ENCODE results near the gene SMIM41. TPM values are rescaled to one million over a fixed set of nuclear protein-coding genes. Genes with fewer than 3 reads are reported as not detected.

Gene SMIM41
- total RNA-seq, 1 donor from 2014 or later: not detected

DNA sequence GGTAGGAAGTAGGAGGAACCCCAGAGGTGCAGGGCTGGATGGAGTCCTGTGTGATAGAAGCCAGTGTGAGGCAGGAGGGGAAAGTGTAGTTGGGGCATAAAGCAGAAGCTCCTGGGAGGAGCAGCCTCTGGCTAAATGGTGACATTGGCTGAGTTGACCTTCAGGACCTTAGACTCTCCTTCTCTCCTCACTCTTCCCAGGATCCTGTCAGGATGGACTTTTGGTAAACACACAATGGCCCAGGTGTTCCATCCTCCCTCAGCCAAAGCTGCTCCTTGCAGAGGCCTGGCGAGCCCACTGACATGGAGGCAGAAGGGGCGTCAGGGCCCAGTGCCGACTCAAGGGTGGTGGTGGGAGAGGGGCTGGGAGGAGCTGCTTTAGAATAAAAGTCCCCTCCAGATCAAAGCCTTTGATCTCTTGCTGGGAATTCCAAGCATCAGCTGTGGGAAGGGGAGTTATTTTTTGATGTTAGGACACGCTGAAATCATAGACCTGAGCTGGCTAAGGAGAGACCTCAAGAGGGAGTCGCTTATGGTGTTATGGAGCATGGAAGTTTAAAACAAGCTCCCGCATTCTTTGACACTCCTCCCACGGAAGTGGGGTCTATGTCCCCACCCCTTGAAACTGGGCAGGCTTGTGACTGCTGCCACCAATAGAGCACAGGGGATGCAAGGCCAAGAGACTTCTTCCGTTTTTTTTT, 44.1 kb downstream of the SMIM41 start:
- Mint-ChIP-seq H3K27ac (ENCODE audit: unreplicated experiment) (peak overlapping the region; percentile 87), H3K4me1 (peaks cover 41% of the 10 kb centered on the region), H3K9me3 (no peaks in the 10 kb centered on the region), H3K27me3 (ENCODE audit: low read depth) (peaks cover 2% of the 10 kb centered on the region), H3K36me3 (ENCODE audit: low read depth) (no peaks in the 10 kb centered on the region), H3K4me3 (no peak overlapping the region)
- TF ChIP-seq, protein P1, sequence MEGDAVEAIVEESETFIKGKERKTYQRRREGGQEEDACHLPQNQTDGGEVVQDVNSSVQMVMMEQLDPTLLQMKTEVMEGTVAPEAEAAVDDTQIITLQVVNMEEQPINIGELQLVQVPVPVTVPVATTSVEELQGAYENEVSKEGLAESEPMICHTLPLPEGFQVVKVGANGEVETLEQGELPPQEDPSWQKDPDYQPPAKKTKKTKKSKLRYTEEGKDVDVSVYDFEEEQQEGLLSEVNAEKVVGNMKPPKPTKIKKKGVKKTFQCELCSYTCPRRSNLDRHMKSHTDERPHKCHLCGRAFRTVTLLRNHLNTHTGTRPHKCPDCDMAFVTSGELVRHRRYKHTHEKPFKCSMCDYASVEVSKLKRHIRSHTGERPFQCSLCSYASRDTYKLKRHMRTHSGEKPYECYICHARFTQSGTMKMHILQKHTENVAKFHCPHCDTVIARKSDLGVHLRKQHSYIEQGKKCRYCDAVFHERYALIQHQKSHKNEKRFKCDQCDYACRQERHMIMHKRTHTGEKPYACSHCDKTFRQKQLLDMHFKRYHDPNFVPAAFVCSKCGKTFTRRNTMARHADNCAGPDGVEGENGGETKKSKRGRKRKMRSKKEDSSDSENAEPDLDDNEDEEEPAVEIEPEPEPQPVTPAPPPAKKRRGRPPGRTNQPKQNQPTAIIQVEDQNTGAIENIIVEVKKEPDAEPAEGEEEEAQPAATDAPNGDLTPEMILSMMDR (conservative IDR thresholded peaks at IDR 0.05): no peak
- DNase-seq (ENCODE audit: low read depth, low spot score): no peak

DNA sequence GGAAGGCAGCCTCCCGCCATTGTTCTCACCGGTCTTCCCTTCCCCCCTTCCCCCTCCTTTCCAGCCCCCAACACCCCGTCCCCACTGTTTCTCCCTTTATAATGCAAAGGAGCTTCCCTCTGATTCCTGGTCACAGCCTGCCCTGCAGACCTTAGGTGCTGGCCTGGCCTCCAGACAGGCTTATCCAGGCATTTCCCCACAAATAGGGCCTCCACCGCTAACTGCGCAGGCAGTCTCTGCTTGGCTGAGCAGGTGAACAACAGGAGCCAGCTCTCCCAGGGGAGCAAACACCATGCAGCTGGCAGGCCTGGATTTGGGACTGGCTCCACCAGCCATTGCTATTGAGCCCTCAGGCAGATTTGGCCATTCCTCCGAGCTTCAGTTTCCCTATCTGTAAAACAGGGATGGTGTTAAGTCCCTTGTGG, 46.0 kb downstream of the SMIM41 start:
- Mint-ChIP-seq H3K27ac (ENCODE audit: unreplicated experiment) (peak overlapping the region; percentile 57), H3K27me3 (ENCODE audit: low read depth) (peaks cover 2% of the 10 kb centered on the region), H3K4me1 (peaks cover 36% of the 10 kb centered on the region), H3K4me3 (no peak overlapping the region), H3K36me3 (ENCODE audit: low read depth) (no peaks in the 10 kb centered on the region), H3K9me3 (no peaks in the 10 kb centered on the region)
- no peak for DNase-seq (ENCODE audit: low read depth, low spot score)
- TF ChIP-seq, protein P1 (conservative IDR thresholded peaks at IDR 0.05): no peak

DNA sequence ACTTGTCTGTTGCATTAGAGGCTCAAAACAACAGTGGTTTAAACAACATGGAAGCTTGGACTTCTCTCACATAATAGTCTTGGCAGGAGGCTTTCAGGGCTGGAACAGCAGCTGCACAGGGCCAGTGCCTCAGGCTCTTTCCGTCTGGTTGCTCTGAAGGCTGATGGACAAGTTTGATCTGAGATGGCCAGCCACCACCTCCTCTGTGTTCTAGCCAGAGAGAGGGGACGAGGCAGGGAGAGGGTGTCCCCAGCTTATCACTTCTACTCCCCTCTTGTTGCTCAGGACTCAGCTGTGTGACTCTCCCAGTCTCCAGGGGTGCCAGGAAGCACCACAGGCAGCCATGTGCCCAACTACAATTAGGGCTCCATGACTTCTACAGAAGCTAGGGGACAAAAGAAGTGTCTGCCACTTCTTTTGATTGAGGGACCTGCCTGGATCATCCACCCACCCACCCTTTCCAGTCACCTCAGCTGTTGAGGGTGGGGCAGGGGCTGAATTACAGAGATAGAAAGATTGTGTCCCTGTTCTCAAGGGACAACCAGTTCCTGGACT, 46.6 kb downstream of the SMIM41 start:
- H3K4me3 Mint-ChIP-seq: no peak overlapping the region
- peaks cover 30% of the 10 kb centered on the region for H3K4me1 Mint-ChIP-seq
- TF ChIP-seq, protein P1 (conservative IDR thresholded peaks at IDR 0.05): no peak
- H3K9me3 Mint-ChIP-seq: no peaks in the 10 kb centered on the region
- peaks cover 2% of the 10 kb centered on the region for H3K27me3 Mint-ChIP-seq (ENCODE audit: low read depth)
- no peak overlapping the region for H3K27ac Mint-ChIP-seq (ENCODE audit: unreplicated experiment)
- DNase-seq (ENCODE audit: low read depth, low spot score): no peak
- no peaks in the 10 kb centered on the region for H3K36me3 Mint-ChIP-seq (ENCODE audit: low read depth)

DNA sequence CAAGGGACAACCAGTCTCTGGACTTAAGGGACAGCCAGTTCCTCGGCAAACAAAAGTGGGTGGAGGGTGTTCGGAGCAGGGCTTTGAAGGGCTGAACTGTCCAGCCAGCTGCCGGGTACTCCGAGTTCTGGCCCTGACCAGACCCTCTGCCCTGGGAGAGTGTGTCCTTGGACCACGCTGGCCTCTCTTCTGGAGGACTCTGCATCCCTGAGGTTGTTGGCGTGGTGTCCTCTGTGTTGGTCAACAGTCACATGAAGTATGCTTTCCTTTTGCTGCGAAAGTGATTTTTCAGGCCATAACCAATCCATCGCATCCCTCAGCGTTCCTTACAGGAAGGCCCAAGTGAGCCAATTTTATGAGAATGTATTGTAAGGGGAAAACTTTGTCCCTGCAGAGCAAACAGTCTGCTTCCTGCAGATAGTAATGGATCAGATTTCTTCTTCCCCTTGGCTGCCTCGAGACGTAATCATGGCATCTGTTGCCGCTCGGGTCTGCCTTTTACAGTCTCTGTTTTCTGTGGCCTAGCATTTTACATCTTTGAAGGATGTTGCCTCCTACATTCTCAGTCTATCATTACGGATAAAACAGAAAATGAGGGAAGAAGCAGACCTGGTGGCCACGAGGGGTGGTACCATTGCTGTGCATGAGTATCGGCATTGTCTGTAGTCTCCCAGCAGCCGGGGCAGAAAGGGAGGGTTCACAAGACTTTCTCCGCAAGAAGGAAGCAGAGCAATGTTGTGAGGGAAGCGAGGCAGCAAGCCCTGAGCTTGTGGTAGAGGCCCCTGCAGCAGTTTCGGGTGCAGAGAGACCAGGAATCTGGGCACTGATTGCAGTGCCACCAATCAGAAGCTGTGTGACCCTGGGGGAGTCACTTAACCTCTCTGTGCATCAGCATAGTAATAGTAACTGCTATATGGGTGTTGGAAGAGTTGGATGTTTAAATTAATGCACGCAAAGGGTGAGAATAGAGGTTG, 47.4 kb downstream of the SMIM41 start:
- Mint-ChIP-seq H3K9me3 (no peaks in the 10 kb centered on the region), H3K27me3 (ENCODE audit: low read depth) (no peaks in the 10 kb centered on the region), H3K27ac (ENCODE audit: unreplicated experiment) (no peak overlapping the region), H3K36me3 (ENCODE audit: low read depth) (no peaks in the 10 kb centered on the region), H3K4me1 (peaks cover 25% of the 10 kb centered on the region), H3K4me3 (no peak overlapping the region)
- no peak for DNase-seq (ENCODE audit: low read depth, low spot score)
- TF ChIP-seq, protein P1 (conservative IDR thresholded peaks at IDR 0.05): no peak

DNA sequence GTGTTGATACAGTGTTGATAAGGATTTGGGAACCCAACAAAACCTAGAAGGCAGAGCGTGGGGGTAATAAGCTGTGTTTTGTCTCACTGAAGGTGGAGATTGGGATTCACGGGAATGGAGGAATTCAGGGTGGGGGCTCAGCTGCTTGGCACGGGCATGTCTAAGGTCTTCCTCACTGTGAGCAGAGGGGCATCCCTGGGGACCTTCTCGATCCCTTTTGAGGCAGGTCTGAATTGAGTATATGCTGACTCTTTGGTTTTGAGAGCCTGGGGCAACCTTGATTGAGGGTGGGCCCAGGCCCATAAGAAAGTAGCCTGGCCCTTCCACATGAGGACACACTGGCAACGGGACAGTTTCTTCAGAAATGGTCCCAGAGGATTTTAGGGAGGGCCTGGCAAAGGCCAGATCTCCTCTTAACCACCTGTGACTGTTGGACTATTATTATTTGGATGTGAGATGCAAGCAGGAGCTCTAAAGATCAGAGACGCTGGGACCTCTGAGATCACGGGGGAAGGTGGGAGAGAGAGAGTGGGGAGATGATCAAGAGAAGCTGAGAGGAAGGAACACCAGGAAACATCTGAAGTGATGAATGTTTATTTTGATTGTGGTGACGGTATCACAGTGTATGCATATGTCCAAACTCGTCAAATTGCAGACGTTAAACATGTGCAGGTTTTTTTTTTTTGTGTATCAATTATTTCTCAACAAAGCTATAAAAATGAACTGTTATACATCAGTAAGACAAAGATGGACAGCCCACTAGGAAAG, 48.4 kb downstream of the SMIM41 start:
- DNase-seq (ENCODE audit: low read depth, low spot score): no peak
- Mint-ChIP-seq H3K9me3 (no peaks in the 10 kb centered on the region), H3K36me3 (ENCODE audit: low read depth) (no peaks in the 10 kb centered on the region), H3K4me1 (peaks cover 19% of the 10 kb centered on the region), H3K27me3 (ENCODE audit: low read depth) (peaks cover 3% of the 10 kb centered on the region), H3K4me3 (no peak overlapping the region), H3K27ac (ENCODE audit: unreplicated experiment) (no peak overlapping the region)
- TF ChIP-seq, protein P1 (conservative IDR thresholded peaks at IDR 0.05): no peak
